ENCODE results near the gene ADAMTS10. TPM values are rescaled to one million over a fixed set of nuclear protein-coding genes. Genes with fewer than 3 reads are reported as not detected.

The ADAMTS10 gene
- total and polyA plus RNA-seq, 2 of the 13 experiments (the other 11 are each of a cell fraction or from before 2014, with no cell fraction given): 0.49 to 1.7 TPM

DNA sequence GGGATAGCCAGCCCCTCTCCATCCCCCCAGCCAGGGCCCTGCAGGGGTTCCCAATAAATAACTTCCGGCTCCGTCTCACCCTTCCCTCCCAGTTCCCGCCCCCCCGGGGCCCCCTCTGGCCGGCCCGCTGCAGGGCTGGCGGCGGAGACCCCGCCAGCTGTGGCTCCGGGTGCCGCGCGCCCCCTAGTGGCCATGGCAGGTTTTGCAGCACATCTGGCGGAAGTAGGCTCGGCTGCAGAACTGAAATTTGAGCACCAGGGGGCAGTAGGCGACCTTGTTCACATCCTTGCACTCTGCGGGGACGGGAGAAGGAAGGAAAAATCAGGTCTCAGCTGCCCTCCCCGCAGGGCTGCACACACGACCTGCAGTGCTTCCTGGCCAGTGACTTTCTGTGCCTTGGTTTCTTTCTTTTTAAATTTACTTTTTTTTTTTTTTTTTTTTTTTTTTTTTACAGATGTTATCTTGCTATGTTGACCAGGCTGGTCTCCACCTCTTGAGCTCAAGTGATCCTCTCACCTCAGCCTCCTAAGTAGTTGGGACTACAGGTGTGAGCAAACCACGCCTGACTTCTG, 29.7 kb downstream of the ADAMTS10 start (continued):
- TF ChIP-seq LCORL (IDR thresholded peaks at IDR 0.05): no peak
- no peak for TF ChIP-seq LCORL (CRISPR knock-in tag; IDR thresholded peaks at IDR 0.05)
- no peak for TF ChIP-seq ZNF234 (CRISPR knock-in tag; conservative IDR thresholded peaks at IDR 0.05)
- TF ChIP-seq GTF3A (CRISPR knock-in tag; conservative IDR thresholded peaks at IDR 0.05): no peak
- TF ChIP-seq, protein P1, sequence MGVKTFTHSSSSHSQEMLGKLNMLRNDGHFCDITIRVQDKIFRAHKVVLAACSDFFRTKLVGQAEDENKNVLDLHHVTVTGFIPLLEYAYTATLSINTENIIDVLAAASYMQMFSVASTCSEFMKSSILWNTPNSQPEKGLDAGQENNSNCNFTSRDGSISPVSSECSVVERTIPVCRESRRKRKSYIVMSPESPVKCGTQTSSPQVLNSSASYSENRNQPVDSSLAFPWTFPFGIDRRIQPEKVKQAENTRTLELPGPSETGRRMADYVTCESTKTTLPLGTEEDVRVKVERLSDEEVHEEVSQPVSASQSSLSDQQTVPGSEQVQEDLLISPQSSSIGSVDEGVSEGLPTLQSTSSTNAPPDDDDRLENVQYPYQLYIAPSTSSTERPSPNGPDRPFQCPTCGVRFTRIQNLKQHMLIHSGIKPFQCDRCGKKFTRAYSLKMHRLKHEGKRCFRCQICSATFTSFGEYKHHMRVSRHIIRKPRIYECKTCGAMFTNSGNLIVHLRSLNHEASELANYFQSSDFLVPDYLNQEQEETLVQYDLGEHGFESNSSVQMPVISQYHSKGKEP (CRISPR knock-in tag; IDR thresholded peaks at IDR 0.05): no peak
- no peak for TF ChIP-seq SETDB1 (CRISPR knock-in tag; IDR thresholded peaks at IDR 0.05; ENCODE audit: borderline replicate concordance)
- TF ChIP-seq, protein P2, sequence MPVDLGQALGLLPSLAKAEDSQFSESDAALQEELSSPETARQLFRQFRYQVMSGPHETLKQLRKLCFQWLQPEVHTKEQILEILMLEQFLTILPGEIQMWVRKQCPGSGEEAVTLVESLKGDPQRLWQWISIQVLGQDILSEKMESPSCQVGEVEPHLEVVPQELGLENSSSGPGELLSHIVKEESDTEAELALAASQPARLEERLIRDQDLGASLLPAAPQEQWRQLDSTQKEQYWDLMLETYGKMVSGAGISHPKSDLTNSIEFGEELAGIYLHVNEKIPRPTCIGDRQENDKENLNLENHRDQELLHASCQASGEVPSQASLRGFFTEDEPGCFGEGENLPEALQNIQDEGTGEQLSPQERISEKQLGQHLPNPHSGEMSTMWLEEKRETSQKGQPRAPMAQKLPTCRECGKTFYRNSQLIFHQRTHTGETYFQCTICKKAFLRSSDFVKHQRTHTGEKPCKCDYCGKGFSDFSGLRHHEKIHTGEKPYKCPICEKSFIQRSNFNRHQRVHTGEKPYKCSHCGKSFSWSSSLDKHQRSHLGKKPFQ (CRISPR knock-in tag; IDR thresholded peaks at IDR 0.05; ENCODE audit: insufficient replicate concordance): no peak
- no peak for TF ChIP-seq JDP2 (CRISPR knock-in tag; IDR thresholded peaks at IDR 0.05; ENCODE audit: borderline replicate concordance)
- peak; percentile 57; the same call in 1 of the 2 replicates for TF ChIP-seq KAT7 (CRISPR knock-in tag; IDR thresholded peaks at IDR 0.05; ENCODE audit: borderline replicate concordance)
- no peak; the same call in 1 of the 2 replicates for TF ChIP-seq SALL2 (CRISPR knock-in tag; IDR thresholded peaks at IDR 0.05)
- TF ChIP-seq CBX1 (IDR thresholded peaks at IDR 0.05; ENCODE audit: low read depth): no peak
- TF ChIP-seq, protein P3, sequence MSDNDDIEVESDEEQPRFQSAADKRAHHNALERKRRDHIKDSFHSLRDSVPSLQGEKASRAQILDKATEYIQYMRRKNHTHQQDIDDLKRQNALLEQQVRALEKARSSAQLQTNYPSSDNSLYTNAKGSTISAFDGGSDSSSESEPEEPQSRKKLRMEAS (IDR thresholded peaks at IDR 0.05): no peak
- TF ChIP-seq, protein P4, sequence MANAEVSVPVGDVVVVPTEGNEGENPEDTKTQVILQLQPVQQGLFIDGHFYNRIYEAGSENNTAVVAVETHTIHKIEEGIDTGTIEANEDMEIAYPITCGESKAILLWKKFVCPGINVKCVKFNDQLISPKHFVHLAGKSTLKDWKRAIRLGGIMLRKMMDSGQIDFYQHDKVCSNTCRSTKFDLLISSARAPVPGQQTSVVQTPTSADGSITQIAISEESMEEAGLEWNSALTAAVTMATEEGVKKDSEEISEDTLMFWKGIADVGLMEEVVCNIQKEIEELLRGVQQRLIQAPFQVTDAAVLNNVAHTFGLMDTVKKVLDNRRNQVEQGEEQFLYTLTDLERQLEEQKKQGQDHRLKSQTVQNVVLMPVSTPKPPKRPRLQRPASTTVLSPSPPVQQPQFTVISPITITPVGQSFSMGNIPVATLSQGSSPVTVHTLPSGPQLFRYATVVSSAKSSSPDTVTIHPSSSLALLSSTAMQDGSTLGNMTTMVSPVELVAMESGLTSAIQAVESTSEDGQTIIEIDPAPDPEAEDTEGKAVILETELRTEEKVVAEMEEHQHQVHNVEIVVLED (CRISPR knock-in tag; IDR thresholded peaks at IDR 0.05; ENCODE audit: borderline replicate concordance): no peak
- no peak for TF ChIP-seq HOXD1 (CRISPR knock-in tag; IDR thresholded peaks at IDR 0.05)
- TF ChIP-seq SIN3B (IDR thresholded peaks at IDR 0.05; ENCODE audit: low read length): no peak
- TF ChIP-seq, protein P5, sequence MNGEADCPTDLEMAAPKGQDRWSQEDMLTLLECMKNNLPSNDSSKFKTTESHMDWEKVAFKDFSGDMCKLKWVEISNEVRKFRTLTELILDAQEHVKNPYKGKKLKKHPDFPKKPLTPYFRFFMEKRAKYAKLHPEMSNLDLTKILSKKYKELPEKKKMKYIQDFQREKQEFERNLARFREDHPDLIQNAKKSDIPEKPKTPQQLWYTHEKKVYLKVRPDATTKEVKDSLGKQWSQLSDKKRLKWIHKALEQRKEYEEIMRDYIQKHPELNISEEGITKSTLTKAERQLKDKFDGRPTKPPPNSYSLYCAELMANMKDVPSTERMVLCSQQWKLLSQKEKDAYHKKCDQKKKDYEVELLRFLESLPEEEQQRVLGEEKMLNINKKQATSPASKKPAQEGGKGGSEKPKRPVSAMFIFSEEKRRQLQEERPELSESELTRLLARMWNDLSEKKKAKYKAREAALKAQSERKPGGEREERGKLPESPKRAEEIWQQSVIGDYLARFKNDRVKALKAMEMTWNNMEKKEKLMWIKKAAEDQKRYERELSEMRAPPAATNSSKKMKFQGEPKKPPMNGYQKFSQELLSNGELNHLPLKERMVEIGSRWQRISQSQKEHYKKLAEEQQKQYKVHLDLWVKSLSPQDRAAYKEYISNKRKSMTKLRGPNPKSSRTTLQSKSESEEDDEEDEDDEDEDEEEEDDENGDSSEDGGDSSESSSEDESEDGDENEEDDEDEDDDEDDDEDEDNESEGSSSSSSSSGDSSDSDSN (CRISPR knock-in tag; IDR thresholded peaks at IDR 0.05): no peak
- TF ChIP-seq ZFP82 (CRISPR knock-in tag; IDR thresholded peaks at IDR 0.05; ENCODE audit: borderline replicate concordance): no peak
- TF ChIP-seq ZNF335 (CRISPR knock-in tag; IDR thresholded peaks at IDR 0.05): no peak
- TF ChIP-seq TOPORS (CRISPR knock-in tag; IDR thresholded peaks at IDR 0.05): no peak
- no peak for TF ChIP-seq THYN1 (CRISPR knock-in tag; IDR thresholded peaks at IDR 0.05; ENCODE audit: borderline replicate concordance, low read depth)
- TF ChIP-seq CCAR2 (optimal IDR thresholded peaks at IDR 0.05; ENCODE audit: low read depth, low read length): no peak
- TF ChIP-seq, protein P6, sequence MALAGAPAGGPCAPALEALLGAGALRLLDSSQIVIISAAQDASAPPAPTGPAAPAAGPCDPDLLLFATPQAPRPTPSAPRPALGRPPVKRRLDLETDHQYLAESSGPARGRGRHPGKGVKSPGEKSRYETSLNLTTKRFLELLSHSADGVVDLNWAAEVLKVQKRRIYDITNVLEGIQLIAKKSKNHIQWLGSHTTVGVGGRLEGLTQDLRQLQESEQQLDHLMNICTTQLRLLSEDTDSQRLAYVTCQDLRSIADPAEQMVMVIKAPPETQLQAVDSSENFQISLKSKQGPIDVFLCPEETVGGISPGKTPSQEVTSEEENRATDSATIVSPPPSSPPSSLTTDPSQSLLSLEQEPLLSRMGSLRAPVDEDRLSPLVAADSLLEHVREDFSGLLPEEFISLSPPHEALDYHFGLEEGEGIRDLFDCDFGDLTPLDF (CRISPR knock-in tag; IDR thresholded peaks at IDR 0.05): no peak
- peak; percentile 92 for TF ChIP-seq RAD21 (CRISPR knock-in tag; IDR thresholded peaks at IDR 0.05)

Measured in HepG2 (cell line).